T-helper 2 cell (primary cell): Measurements from ENCODE around the gene EHBP1.
A peak's percentile ranks its signal among the peaks of the same experiment; 100 is the strongest.

Experiments used
- DNase-seq, 5 experiments: peaks; one replicate each; pipeline versions ENCODE4 v3.0.0 to v3.0.0-alpha.2; 2012 to 2022

The EHBP1 gene

GRCh38 chr2:62822549-62822948 is 117.0 kb downstream of the EHBP1 start:
- no peak for DNase-seq

- DNase-seq: no peak
Observed at GRCh38 chr2:62824388-62824787, 118.9 kb downstream of the EHBP1 start.

DNA sequence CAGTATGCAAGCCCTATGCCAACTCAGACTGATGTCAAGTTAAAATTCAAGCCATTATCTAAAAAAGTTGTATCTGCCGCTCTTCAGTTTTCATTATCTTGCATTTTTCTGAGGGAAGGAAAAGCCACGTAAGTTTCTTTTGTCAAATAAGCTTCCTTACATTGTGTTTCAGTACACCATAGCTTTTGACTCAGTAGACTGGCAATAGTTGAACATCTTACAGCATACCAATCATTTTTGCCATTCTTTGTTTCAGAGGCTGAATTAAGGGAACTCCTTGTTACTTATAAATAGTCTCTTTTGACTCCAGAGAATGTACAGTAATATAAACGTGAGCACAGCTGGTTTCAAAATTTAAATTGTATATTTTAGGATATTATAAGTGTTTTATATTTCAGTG is 120.6 kb downstream of the EHBP1 start:
- DNase-seq: no peak

DNA sequence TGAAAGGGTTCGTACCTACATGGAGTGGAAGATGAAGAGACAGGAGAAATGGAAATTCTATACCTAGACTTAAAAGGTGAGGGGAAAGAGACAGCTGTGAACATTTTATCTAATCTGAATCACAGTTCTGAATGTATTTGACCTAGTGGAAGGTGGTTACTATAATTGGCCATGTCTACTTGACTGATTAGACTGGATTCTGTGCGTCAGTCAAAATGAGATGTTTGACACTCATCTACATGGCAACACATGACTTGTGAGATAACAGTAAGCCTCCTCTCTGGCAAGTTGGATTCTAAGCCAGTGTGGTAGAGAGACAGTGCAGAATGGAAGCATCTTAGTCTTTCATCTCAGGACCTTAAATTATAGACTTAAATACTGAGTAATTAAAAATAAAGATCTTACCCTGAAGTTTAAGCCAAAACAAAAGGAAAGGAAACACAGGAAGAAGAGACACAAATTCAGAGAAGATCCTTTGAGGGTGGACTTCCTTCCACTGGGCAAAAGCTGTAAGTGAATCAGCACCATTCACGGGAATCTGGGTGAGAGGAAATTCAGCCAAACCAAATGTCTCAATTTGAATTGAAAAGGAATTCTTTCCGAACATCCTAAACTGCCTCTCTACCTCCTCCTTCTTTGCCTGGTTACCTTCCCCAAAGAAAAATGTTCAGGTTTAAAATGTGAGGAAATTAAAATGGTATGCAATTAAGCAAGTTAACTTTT is 121.6 kb downstream of the EHBP1 start:
- no peak for DNase-seq

DNA sequence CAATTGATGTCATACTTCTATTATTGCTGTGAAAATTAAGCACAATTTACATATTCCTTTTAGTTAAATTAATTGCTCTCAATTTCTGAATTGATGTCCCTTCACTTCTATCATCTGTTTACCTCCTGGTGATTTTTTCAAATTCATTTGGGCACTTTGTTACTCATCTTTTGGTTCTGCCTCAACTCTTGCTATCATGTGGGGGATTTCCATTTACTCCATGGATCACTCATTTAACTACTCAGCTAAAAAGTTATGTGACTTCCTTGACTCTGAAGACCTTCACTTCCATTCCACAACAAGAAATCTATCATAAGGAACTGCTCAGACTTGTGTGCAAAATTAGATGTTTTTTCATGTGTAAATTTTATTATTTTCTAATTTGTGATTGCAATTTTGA is 126.2 kb downstream of the EHBP1 start:
- peak in 1 of 5 experiments; percentile 46 for DNase-seq

DNA sequence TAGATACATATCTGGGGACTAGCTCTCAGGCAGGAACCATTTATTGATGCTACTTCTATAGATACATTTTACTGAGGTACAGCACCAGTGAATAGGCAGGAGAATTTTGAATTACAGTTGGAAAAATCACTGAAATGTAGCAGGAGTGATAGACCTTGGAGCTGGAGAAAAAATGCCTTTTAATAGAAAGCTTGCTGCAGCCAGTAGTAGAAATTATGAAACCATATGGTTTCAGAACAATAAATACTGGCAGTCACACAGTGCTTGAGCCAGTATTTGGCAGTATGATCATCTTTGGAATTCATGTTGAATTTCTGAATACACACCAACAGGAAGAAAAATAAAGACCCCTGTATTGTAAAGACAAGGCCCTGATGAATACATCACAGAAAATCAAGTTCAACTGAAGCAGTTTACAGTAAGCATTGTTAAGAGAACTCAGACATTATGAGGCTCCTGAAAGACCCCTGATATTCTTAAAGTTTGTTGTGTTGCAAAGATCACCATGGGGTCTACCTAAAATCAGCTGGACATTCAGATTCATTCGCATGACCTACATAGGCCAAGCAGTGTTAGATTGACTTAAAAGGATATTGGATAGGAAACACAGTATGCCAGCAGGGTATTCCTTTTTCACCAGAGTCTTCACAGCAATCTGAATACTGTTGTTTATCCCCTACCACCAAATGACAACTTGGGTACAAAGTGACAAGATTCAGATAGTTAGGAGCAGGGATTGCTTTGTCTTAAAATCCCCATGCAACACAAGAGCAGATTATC is 139.0 kb downstream of the EHBP1 start:
- no peak for DNase-seq

GRCh38 chr2:62845256-62845655 is 139.7 kb downstream of the EHBP1 start:
- DNase-seq: no peak

GRCh38 chr2:62852254-62852653 is 146.7 kb downstream of the EHBP1 start:
- DNase-seq: no peak

DNA sequence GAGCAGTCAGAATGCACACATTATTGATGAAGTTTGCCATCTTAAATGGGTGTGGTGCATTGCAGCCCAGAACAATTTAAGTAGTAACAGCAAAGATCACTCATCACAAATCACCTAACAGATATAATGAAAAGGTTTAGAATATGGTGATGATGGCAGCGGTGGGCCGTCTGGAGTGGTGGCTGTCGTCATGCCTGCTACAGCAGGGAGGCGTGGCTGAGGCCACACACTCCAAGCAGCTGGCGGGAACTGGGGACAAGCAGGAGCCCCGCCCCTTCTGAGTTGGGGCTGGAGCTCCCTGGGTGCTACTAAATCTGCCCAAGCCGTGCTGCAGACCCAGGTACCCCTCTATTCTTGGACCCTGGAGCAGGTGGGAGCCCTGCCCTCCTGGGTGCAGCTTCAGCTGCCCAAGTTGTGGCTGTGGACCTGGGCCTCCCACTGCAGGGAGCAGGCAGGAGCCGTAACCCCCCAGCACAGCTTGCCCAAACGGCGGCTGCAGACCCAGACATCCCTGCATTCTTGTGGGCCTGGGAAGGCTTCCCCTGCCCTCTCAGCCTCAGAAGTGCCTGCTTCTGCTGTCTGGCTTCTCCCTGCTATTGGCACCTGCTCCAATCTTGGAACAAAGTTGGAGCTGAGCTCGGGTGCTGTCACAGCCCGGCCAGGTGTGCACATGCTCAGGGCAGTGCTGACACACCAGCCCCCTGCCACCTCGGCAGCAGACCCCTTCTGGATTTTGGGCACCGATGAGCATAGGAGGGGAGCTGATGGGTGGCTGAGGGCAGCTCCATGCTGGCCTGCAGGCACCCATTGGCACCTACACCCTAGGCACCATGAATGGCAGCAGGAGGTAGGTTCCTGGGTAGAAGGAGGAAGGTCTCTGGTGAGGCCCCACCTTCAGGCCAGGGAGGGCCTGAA is 149.3 kb downstream of the EHBP1 start:
- DNase-seq: no peak

GRCh38 chr2:62856228-62857040 is 150.9 kb downstream of the EHBP1 start:
- no peak for DNase-seq

DNA sequence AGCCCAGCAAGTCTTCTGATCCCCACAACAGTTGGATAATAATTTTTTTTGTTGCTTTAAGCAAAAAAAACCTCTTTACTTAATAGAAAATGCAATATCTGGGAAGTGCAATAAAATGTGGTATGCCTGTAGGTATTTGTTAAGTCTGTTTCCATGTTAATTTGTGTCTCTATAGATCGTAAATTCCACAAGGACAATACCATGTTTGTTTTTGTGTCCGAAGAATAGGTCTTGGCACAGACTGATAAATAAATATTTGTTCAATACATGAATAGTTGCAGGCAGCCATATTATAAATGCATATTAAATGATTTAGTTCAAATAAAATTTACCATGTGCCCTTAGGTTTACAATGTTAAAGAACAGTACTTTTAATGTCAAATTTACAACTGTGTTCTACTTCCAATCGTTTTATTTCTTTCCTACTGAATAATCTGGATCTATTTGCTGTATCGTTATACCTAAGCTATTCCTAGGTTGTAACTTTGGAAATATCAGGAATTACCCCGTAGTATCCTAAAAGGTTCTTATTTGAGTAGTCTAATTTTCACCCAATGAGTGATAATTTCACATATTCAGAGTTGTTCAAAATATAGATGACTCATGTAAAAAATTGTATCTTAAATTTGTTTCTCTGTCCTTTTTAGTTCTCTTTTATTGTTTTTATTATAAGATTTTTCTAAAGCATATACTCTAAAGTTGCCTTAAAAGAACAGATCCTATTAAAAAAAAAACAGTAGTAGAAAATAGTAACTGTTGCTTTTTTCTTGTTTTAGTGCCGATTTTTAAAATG is 151.8 kb downstream of the EHBP1 start:
- DNase-seq: no peak

- no peak for DNase-seq
Observed at GRCh38 chr2:62858231-62858832, 152.8 kb downstream of the EHBP1 start.

GRCh38 chr2:62868947-62869346 is 163.4 kb downstream of the EHBP1 start:
- peak in 1 of 5 experiments; percentile 62 for DNase-seq

DNA sequence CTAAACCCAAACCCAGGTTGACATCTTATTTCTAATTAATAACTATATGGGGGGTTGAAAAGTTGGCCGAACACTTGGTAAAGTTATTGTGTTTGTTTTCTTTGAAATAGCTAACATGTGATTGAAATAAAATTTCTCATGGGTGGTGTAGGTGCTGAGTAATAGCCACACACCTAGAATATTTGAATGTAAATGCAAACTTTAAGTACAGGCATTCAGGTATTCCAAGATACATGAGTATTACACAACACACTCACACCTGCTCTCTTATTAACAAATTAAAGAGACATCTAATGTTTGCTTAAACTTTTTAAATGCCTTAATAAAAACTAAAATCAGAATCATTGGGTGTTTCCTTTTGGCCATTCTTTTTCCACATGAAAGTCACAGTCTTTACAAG is 165.5 kb downstream of the EHBP1 start:
- no peak for DNase-seq

- no peak for DNase-seq
Observed at GRCh38 chr2:62871506-62871905, 166.0 kb downstream of the EHBP1 start.

DNA sequence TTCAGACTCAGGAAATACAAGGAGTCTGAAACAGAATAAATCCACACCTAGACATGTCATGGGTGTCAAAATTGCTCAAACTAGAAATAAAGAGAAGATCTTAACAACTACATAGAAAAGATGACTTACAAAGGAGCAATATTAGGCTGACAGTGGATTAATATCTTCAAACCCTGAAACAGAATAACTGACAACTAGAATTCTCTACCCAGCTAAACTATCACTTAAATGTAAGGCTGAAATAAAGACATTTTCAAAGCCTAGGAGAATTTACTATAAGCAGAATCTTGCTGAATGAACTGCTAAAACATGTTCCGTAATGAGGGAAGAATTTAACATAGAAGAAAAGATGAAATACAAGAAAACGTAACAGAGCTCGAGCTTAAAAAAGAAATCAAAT is 168.1 kb downstream of the EHBP1 start:
- DNase-seq: no peak

DNA sequence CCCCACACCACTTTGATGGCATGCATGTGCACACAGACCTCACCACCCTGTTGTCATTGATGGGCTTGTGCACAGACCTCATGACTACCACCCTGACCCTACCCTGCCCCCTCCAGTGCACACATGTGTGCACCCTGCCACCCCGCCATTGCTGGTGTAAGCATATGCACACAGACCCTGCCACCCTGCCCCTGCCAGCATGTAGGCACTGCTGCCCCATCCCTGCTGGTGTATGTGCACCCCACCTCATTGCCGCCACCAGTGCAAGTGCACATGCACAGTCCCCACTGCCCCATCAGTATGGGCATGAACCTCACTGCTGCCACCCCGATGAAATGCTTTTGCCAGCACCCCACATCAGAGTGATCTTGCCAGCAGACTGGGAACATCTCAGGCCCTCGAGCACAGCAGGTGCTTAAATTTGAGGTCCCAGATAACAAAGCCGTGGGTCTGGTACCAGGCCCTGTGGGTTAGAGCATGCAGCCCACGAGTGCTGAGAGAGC is 169.4 kb downstream of the EHBP1 start:
- no peak for DNase-seq

- DNase-seq: no peak
Observed at GRCh38 chr2:62881162-62881795, 175.8 kb downstream of the EHBP1 start.

- DNase-seq: no peak
Observed at GRCh38 chr2:62883629-62884028, 178.1 kb downstream of the EHBP1 start.

GRCh38 chr2:62884086-62884485 is 178.6 kb downstream of the EHBP1 start:
- no peak for DNase-seq
